Nephron progenitor cell (in vitro differentiated cells): ENCODE measurements around the gene TRIM3.
"Not testable (repeated sequence)": the region's sequence is repeated elsewhere in the genome, so short reads cannot be mapped to it uniquely, and the experiment has no call there.

ENCODE experiments used
- DNase-seq: peaks from one replicate; pipeline ENCODE4 v3.0.0; 2021
- H3K27ac Mint-ChIP-seq: 2 replicates; pipeline ENCODE4 v1.8.0; 2021; ENCODE audit warnings: mild to moderate bottlenecking, moderate library complexity, mixed read lengths
- H3K27me3 Mint-ChIP-seq: 2 replicates; pipeline ENCODE4 v1.8.0; 2021; ENCODE audit warnings: mild to moderate bottlenecking, low read depth, mixed read lengths; ENCODE audit not compliant: poor library complexity
- H3K36me3 Mint-ChIP-seq: 2 replicates; pipeline ENCODE4 v1.8.0; 2021; ENCODE audit warnings: low read depth, mixed read lengths
- H3K4me1 Mint-ChIP-seq: 2 replicates; pipeline ENCODE4 v1.8.0; 2021; ENCODE audit warnings: mixed read lengths
- H3K4me3 Mint-ChIP-seq: 2 replicates; pipeline ENCODE4 v1.8.0; 2021; ENCODE audit warnings: mild to moderate bottlenecking, moderate library complexity, mixed read lengths
- H3K9me3 Mint-ChIP-seq: 2 replicates; pipeline ENCODE4 v1.8.0; 2021; ENCODE audit warnings: mild to moderate bottlenecking, moderate library complexity, mixed read lengths
- TF ChIP-seq, protein P1 (sequence below): fragments of 200-600 bp; sonication (generic); IDR thresholded peaks from 2 replicates; pipeline ENCODE4 v1.5.0; 2021; ENCODE audit warnings: antibody characterized with exemption

Gene TRIM3

DNA sequence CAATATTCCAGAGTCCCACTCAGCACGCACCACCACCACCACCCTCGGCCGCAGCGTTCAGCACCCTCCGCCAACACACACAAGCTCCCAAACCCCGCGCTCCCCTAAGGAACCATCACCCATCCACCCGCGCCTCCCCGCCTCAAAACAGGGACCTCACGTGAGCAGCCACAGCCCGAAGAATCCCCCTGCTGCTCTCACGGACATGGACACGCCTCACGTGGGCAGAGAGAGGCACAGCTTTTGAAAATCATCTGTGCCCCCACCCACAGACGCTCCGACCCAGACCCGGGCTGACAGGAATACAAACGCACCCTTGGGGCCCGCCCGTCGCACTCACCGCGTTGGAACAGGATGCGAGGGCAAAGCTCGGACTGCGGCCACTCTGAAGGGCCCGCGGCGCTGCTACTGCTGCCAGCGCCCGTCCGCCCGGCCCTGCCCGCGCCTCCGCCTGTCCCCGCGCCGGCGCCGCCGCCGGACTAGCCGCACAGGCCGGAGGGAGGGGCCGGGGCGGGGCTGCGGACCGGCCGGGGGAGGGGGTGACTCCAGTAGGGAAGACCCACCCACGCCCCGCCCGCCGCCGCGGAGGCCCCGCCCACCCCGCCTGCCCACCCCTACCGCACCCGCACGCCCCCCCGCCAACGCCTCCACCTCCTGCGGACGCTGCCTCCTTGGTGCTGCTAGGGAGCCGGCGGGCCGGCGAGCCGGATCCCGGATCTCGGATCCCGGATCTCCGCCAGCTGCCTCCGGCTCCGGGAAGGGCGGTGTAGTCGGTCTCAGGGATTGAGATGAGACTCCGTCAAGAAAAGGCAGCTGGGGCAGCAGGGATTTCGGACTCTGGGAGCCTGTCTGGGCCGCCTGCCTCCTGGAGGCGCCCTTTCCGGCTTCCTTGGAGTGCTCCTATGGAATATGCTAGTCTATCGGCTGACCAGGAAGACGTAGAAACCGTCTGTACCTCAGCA is at the start of gene TRIM3:
TRIM3 (minus strand) TSS at position 491 of the 962 bp plus-strand sequence. CDS start 8,246 bp downstream, outside the sequence.
- Mint-ChIP-seq H3K4me1 (peaks cover 27% of the 10 kb centered on the region), H3K9me3 (no peaks in the 10 kb centered on the region)

GRCh38 chr11:6523253-6523652 is 49.5 kb upstream of the TRIM3 start:
- H3K36me3 Mint-ChIP-seq: peaks cover 34% of the 10 kb centered on the region
- TF ChIP-seq, protein P1, sequence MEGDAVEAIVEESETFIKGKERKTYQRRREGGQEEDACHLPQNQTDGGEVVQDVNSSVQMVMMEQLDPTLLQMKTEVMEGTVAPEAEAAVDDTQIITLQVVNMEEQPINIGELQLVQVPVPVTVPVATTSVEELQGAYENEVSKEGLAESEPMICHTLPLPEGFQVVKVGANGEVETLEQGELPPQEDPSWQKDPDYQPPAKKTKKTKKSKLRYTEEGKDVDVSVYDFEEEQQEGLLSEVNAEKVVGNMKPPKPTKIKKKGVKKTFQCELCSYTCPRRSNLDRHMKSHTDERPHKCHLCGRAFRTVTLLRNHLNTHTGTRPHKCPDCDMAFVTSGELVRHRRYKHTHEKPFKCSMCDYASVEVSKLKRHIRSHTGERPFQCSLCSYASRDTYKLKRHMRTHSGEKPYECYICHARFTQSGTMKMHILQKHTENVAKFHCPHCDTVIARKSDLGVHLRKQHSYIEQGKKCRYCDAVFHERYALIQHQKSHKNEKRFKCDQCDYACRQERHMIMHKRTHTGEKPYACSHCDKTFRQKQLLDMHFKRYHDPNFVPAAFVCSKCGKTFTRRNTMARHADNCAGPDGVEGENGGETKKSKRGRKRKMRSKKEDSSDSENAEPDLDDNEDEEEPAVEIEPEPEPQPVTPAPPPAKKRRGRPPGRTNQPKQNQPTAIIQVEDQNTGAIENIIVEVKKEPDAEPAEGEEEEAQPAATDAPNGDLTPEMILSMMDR: no peak
- H3K9me3 Mint-ChIP-seq: no peaks in the 10 kb centered on the region
- no peak overlapping the region for H3K4me3 Mint-ChIP-seq
- peaks cover 2% of the 10 kb centered on the region for H3K27me3 Mint-ChIP-seq
- H3K27ac Mint-ChIP-seq: no peak overlapping the region
- no peaks in the 10 kb centered on the region for H3K4me1 Mint-ChIP-seq
- DNase-seq: no peak

More for the DNA sequence above, at the start of gene TRIM3:
- Mint-ChIP-seq H3K4me3 (peak within 1 kb of the TSS; percentile 90), H3K27me3 (no peaks in the 10 kb centered on the region), H3K27ac (peak within 1 kb of the TSS; percentile 94), H3K36me3 (peaks cover 14% of the 10 kb centered on the region)
- DNase-seq: peak; percentile 97
- TF ChIP-seq, protein P1: no peak

GRCh38 chr11:6521946-6522345 is 48.2 kb upstream of the TRIM3 start:
- peaks cover 47% of the 10 kb centered on the region for H3K36me3 Mint-ChIP-seq
- not testable (repeated sequence) for H3K27ac Mint-ChIP-seq, H3K4me3 Mint-ChIP-seq, H3K9me3 Mint-ChIP-seq, DNase-seq, H3K4me1 Mint-ChIP-seq, H3K27me3 Mint-ChIP-seq

- no peak for DNase-seq
- no peak overlapping the region for H3K4me3 Mint-ChIP-seq
- H3K27me3 Mint-ChIP-seq: peaks cover 2% of the 10 kb centered on the region
- H3K27ac Mint-ChIP-seq: no peak overlapping the region
- H3K36me3 Mint-ChIP-seq: peaks cover 64% of the 10 kb centered on the region
- TF ChIP-seq, protein P1: no peak
- H3K4me1 Mint-ChIP-seq: no peaks in the 10 kb centered on the region
- H3K9me3 Mint-ChIP-seq: peaks cover 4% of the 10 kb centered on the region
Observed at GRCh38 chr11:6520265-6520664, 46.5 kb upstream of the TRIM3 start.

GRCh38 chr11:6516865-6517264 is 43.1 kb upstream of the TRIM3 start:
- H3K4me1 Mint-ChIP-seq: no peaks in the 10 kb centered on the region
- TF ChIP-seq, protein P1: no peak
- no peak overlapping the region for H3K27ac Mint-ChIP-seq
- no peak for DNase-seq
- H3K27me3 Mint-ChIP-seq: no peaks in the 10 kb centered on the region
- peaks cover 24% of the 10 kb centered on the region for H3K9me3 Mint-ChIP-seq
- H3K4me3 Mint-ChIP-seq: no peak overlapping the region
- peaks cover 89% of the 10 kb centered on the region for H3K36me3 Mint-ChIP-seq

- DNase-seq: no peak
- Mint-ChIP-seq H3K27me3 (no peaks in the 10 kb centered on the region), H3K4me3 (no peak overlapping the region), H3K27ac (no peak overlapping the region), H3K4me1 (no peaks in the 10 kb centered on the region), H3K36me3 (peaks cover 24% of the 10 kb centered on the region), H3K9me3 (no peaks in the 10 kb centered on the region)
- TF ChIP-seq, protein P1: peak; percentile 60
Observed at GRCh38 chr11:6505577-6506240, 32.0 kb upstream of the TRIM3 start.
